ENCODE data around the gene MVB12B.
A peak's percentile ranks its signal among the peaks of the same experiment; 100 is the strongest.

DNA sequence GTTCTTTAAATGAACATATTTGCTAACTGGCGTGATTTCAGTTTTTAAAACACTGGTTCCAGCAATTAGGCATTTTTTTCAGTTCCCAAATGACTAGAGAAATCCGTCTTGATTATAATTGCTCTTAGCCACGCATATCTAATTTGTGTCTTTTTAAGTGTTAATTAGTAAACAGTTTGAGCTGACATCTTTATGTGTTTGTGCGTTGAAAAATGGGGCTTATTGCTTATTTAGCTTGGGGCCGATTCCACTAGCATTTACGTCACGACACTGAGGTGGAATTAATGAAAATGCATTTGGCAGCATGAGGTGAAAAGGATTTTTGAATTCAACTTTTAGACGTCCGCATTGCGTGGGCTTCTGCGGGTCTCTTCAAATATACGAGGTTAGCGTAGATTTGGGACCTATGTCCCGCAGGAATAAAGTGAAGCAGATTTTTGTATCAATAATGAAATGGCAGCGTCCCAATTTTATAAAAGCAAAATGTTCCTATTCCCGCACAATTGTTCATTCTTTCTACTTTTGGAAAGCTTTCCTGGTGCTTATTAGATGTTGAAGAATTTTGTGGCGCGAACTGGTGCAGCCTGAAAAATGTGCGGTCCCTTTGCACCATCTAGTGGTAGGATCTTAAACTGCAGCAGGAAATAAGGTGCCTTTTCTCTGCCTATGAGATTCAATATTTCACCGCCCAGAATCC is 164.4 kb downstream of the MVB12B start:
- TF ChIP-seq, protein P1, sequence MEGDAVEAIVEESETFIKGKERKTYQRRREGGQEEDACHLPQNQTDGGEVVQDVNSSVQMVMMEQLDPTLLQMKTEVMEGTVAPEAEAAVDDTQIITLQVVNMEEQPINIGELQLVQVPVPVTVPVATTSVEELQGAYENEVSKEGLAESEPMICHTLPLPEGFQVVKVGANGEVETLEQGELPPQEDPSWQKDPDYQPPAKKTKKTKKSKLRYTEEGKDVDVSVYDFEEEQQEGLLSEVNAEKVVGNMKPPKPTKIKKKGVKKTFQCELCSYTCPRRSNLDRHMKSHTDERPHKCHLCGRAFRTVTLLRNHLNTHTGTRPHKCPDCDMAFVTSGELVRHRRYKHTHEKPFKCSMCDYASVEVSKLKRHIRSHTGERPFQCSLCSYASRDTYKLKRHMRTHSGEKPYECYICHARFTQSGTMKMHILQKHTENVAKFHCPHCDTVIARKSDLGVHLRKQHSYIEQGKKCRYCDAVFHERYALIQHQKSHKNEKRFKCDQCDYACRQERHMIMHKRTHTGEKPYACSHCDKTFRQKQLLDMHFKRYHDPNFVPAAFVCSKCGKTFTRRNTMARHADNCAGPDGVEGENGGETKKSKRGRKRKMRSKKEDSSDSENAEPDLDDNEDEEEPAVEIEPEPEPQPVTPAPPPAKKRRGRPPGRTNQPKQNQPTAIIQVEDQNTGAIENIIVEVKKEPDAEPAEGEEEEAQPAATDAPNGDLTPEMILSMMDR (conservative IDR thresholded peaks at IDR 0.05; ENCODE audit: low read length) = peak; percentile 92
- no peak for TF ChIP-seq EZH2phosphoT487 (IDR thresholded peaks at IDR 0.05; ENCODE audit: borderline replicate concordance)

Data from Loucy (cell line).